DND-41 (cell line): ENCODE results near the gene RELN.

Source experiments
- EZH2 ChIP-seq: IDR thresholded peaks from 3 replicates; pipeline ENCODE4 v1.6.1; 2012; ENCODE audit warnings: borderline replicate concordance, low read depth, mild to moderate bottlenecking, moderate library complexity, low read length, inconsistent platforms; ENCODE audit not compliant: severe bottlenecking
- TF ChIP-seq, protein P1 (sequence below): IDR thresholded peaks from 2 replicates; pipeline ENCODE4 v1.5.1; 2012; ENCODE audit warnings: borderline replicate concordance, low read length, moderate library complexity, mild to moderate bottlenecking; ENCODE audit not compliant: poor library complexity, severe bottlenecking; ENCODE audit errors: extremely low read depth

GRCh38 chr7:103445228-103446048 lies 544.0 kb downstream of the RELN start:
- TF ChIP-seq, protein P1, sequence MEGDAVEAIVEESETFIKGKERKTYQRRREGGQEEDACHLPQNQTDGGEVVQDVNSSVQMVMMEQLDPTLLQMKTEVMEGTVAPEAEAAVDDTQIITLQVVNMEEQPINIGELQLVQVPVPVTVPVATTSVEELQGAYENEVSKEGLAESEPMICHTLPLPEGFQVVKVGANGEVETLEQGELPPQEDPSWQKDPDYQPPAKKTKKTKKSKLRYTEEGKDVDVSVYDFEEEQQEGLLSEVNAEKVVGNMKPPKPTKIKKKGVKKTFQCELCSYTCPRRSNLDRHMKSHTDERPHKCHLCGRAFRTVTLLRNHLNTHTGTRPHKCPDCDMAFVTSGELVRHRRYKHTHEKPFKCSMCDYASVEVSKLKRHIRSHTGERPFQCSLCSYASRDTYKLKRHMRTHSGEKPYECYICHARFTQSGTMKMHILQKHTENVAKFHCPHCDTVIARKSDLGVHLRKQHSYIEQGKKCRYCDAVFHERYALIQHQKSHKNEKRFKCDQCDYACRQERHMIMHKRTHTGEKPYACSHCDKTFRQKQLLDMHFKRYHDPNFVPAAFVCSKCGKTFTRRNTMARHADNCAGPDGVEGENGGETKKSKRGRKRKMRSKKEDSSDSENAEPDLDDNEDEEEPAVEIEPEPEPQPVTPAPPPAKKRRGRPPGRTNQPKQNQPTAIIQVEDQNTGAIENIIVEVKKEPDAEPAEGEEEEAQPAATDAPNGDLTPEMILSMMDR = no peak
- TF ChIP-seq EZH2 = no peak
